Measurements from ENCODE around the gene NSG1. TPM values are rescaled to one million over a fixed set of nuclear protein-coding genes. Genes with fewer than 3 reads are reported as not detected.

NSG1 gene
- total RNA-seq, 4 donors from 2014 or later, result 2.2 to 3.5 (median 2.7) TPM; not detected in 1

- intact Hi-C loops (cut with DNase I; ENCODE audit: low total_unique reads) (no loop called here), in situ Hi-C loops (cut with MboI; ENCODE audit: low pct_ligation_motif_present in 1 of 4, low pct_unique_long_range_greater_than_20kb in 1 of 4, low sequenced_read_pairs in 3 of 4) (no loop called here)
- no peak overlapping the region for H3K27ac ChIP-seq
- H3K4me3 ChIP-seq, result no peak overlapping the region
- peaks cover 30% of the 10 kb centered on the region for H3K27me3 ChIP-seq
- DNase-seq, result no peak
- no peaks in the 10 kb centered on the region for H3K4me1 ChIP-seq
- H3K36me3 ChIP-seq, result no peaks in the 10 kb centered on the region
- 39 to 56% methylated on average over 4 to 19 of the region's 19 CpGs for WGBS, 2 donors (ENCODE audit: low coverage in 1 of 2)
- no peaks in the 10 kb centered on the region for H3K9me3 ChIP-seq
- TF ChIP-seq POLR2AphosphoS5 (IDR thresholded peaks at IDR 0.05) (no peak), POLR2A (IDR thresholded peaks at IDR 0.05) (no peak), CTCF (IDR thresholded peaks at IDR 0.05) (no peak), EP300 (IDR thresholded peaks at IDR 0.05; ENCODE audit: low read depth) (no peak)
Observed at GRCh38 chr4:4396628-4397440, 9.9 kb downstream of the NSG1 start.

- Histone ChIP-seq H3K27me3 (peaks cover 30% of the 10 kb centered on the region), H3K4me1 (no peaks in the 10 kb centered on the region), H3K36me3 (no peaks in the 10 kb centered on the region), H3K27ac (no peak overlapping the region), H3K4me3 (no peak overlapping the region), H3K9me3 (no peaks in the 10 kb centered on the region)
- no peak for DNase-seq
- TF ChIP-seq CTCF (IDR thresholded peaks at IDR 0.05), result no peak
- TF ChIP-seq EP300 (IDR thresholded peaks at IDR 0.05; ENCODE audit: low read depth), result no peak
- no peak for TF ChIP-seq POLR2AphosphoS5 (IDR thresholded peaks at IDR 0.05)
- no peak for TF ChIP-seq POLR2A (IDR thresholded peaks at IDR 0.05)
- intact Hi-C loops (cut with DNase I; ENCODE audit: low total_unique reads), result no loop called here
- WGBS, 2 donors (ENCODE audit: low coverage in 1 of 2), result 79 to 83% methylated on average over 5 to 13 of the region's 13 CpGs
- in situ Hi-C loops (cut with MboI; ENCODE audit: low pct_ligation_motif_present in 1 of 4, low pct_unique_long_range_greater_than_20kb in 1 of 4, low sequenced_read_pairs in 3 of 4), result no loop called here
Observed at GRCh38 chr4:4397441-4397819, 10.5 kb downstream of the NSG1 start.

- in situ Hi-C loops (cut with MboI; ENCODE audit: low pct_ligation_motif_present in 1 of 4, low pct_unique_long_range_greater_than_20kb in 1 of 4, low sequenced_read_pairs in 3 of 4) (no loop called here), intact Hi-C loops (cut with DNase I; ENCODE audit: low total_unique reads) (no loop called here)
- H3K9me3 ChIP-seq, result no peaks in the 10 kb centered on the region
- H3K4me3 ChIP-seq, result no peak overlapping the region
- no peak for TF ChIP-seq POLR2A (IDR thresholded peaks at IDR 0.05)
- no peak for TF ChIP-seq POLR2AphosphoS5 (IDR thresholded peaks at IDR 0.05)
- TF ChIP-seq CTCF (IDR thresholded peaks at IDR 0.05), result no peak
- no peak for TF ChIP-seq EP300 (IDR thresholded peaks at IDR 0.05; ENCODE audit: low read depth)
- H3K27ac ChIP-seq, result no peak overlapping the region
- H3K27me3 ChIP-seq, result peaks cover 26% of the 10 kb centered on the region
- no peak for DNase-seq
- H3K36me3 ChIP-seq, result no peaks in the 10 kb centered on the region
- 61 to 83% methylated on average over 3 to 4 of the region's 4 CpGs for WGBS, 2 donors (ENCODE audit: low coverage in 1 of 2)
- no peaks in the 10 kb centered on the region for H3K4me1 ChIP-seq
Observed at GRCh38 chr4:4398430-4398829, 11.5 kb downstream of the NSG1 start.

DNA sequence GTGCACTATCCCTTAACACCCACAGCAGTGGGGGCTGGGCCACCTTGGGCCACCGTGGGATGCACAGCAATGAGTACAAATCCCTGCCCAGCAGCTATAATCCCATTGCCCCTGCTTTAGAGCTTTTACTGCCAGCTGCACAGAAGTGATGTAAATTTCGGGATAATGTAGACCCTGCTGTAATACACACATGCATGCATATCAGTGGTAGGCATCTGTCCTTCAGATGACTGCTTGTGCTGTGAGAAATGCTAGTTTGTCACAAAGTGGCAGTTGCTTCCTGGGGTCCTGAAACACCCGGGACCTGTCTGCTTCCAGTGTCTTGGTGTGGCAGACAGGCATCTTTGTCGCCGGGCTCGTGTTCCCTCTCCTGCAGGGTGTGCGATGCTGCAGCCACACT, 14.1 kb downstream of the NSG1 start:
- H3K27me3 ChIP-seq, result peaks cover 10% of the 10 kb centered on the region
- intact Hi-C loops (cut with DNase I; ENCODE audit: low total_unique reads) (no loop called here), in situ Hi-C loops (cut with MboI; ENCODE audit: low pct_ligation_motif_present in 1 of 4, low pct_unique_long_range_greater_than_20kb in 1 of 4, low sequenced_read_pairs in 3 of 4) (no loop called here)
- H3K9me3 ChIP-seq, result no peaks in the 10 kb centered on the region
- TF ChIP-seq EP300 (IDR thresholded peaks at IDR 0.05; ENCODE audit: low read depth) (no peak), POLR2A (IDR thresholded peaks at IDR 0.05) (no peak), CTCF (IDR thresholded peaks at IDR 0.05) (no peak), POLR2AphosphoS5 (IDR thresholded peaks at IDR 0.05) (no peak)
- H3K4me1 ChIP-seq, result no peaks in the 10 kb centered on the region
- 40 to 75% methylated on average over 1 to 7 of the region's 7 CpGs for WGBS, 2 donors (ENCODE audit: low coverage in 1 of 2)
- DNase-seq, result no peak
- no peaks in the 10 kb centered on the region for H3K36me3 ChIP-seq
- H3K27ac ChIP-seq, result no peak overlapping the region
- H3K4me3 ChIP-seq, result no peak overlapping the region

Measured in transverse colon (tissue), 4 donors.